PFSK-1 (cell line): ENCODE data around the gene ZXDC.

Experiments
- FOXP2 ChIP-seq: optimal IDR thresholded peaks from 2 replicates; pipeline ENCODE3; 2011; ENCODE audit warnings: borderline replicate concordance, control low read depth, inconsistent platforms; ENCODE audit not compliant: insufficient read depth; ENCODE audit errors: extremely low read length, extremely low read depth
- POLR2AphosphoS5 ChIP-seq: IDR thresholded peaks from 2 replicates; pipeline ENCODE4 v1.6.1; 2012; ENCODE audit warnings: low read depth, mild to moderate bottlenecking, control low read depth, low read length, moderate library complexity
- SIN3A ChIP-seq: IDR thresholded peaks from 2 replicates; pipeline ENCODE4 v1.6.1; 2012; ENCODE audit warnings: mild to moderate bottlenecking, low read length, moderate library complexity, borderline replicate concordance; ENCODE audit not compliant: insufficient read depth
- TAF1 ChIP-seq: IDR thresholded peaks from 2 replicates; pipeline ENCODE4 v1.6.1; 2012; ENCODE audit warnings: low read length, control low read depth, borderline replicate concordance; ENCODE audit not compliant: insufficient read depth
- TF ChIP-seq, protein P1 (sequence below), 2 experiments: IDR thresholded peaks; 2 replicates each; pipeline versions ENCODE4 v1.6.1 to v1.8.0; 2011 to 2012; ENCODE audit warnings: low read depth in 2 of 2, low read length in 2 of 2, control low read depth in 1 of 2, inconsistent platforms in 1 of 2, mild to moderate bottlenecking in 1 of 2, moderate library complexity in 1 of 2; ENCODE audit not compliant: insufficient read depth in 1 of 2

The ZXDC gene

GRCh38 chr3:126491221-126492013 lies 15.7 kb upstream of the ZXDC start:
- no peak for TF ChIP-seq SIN3A
- no peak for TF ChIP-seq POLR2AphosphoS5
- no peak for TF ChIP-seq FOXP2
- TF ChIP-seq, protein P1, sequence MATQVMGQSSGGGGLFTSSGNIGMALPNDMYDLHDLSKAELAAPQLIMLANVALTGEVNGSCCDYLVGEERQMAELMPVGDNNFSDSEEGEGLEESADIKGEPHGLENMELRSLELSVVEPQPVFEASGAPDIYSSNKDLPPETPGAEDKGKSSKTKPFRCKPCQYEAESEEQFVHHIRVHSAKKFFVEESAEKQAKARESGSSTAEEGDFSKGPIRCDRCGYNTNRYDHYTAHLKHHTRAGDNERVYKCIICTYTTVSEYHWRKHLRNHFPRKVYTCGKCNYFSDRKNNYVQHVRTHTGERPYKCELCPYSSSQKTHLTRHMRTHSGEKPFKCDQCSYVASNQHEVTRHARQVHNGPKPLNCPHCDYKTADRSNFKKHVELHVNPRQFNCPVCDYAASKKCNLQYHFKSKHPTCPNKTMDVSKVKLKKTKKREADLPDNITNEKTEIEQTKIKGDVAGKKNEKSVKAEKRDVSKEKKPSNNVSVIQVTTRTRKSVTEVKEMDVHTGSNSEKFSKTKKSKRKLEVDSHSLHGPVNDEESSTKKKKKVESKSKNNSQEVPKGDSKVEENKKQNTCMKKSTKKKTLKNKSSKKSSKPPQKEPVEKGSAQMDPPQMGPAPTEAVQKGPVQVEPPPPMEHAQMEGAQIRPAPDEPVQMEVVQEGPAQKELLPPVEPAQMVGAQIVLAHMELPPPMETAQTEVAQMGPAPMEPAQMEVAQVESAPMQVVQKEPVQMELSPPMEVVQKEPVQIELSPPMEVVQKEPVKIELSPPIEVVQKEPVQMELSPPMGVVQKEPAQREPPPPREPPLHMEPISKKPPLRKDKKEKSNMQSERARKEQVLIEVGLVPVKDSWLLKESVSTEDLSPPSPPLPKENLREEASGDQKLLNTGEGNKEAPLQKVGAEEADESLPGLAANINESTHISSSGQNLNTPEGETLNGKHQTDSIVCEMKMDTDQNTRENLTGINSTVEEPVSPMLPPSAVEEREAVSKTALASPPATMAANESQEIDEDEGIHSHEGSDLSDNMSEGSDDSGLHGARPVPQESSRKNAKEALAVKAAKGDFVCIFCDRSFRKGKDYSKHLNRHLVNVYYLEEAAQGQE (IDR thresholded peaks at IDR 0.05; ENCODE audit: insufficient read depth in 1 of 2, low read depth in 2 of 2, low read length in 2 of 2): no peak
- no peak for TF ChIP-seq TAF1

DNA sequence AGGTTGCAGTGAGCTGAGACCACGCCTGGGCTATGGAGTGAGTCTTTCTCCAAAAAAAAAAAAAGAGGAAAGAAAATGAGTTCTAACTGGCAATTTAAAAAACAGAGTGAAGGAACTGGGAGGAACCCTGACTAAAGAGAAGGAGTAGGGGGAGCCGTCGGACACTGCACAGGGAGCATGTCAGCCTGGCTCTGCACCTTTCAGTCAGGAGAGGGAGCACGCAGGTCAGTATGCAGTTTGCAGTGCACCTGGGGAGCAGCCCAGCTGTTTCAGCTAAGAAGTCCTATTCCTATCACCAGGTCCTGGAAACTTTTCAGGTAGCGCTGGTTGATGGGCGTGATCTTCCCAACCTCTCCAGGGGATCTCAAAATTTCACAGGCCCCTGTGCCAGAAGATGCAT lies 14.9 kb upstream of the ZXDC start:
- TF ChIP-seq TAF1 (no peak), POLR2AphosphoS5 (no peak)
- TF ChIP-seq, protein P1 (IDR thresholded peaks at IDR 0.05; ENCODE audit: insufficient read depth in 1 of 2, low read depth in 2 of 2, low read length in 2 of 2): no peak

DNA sequence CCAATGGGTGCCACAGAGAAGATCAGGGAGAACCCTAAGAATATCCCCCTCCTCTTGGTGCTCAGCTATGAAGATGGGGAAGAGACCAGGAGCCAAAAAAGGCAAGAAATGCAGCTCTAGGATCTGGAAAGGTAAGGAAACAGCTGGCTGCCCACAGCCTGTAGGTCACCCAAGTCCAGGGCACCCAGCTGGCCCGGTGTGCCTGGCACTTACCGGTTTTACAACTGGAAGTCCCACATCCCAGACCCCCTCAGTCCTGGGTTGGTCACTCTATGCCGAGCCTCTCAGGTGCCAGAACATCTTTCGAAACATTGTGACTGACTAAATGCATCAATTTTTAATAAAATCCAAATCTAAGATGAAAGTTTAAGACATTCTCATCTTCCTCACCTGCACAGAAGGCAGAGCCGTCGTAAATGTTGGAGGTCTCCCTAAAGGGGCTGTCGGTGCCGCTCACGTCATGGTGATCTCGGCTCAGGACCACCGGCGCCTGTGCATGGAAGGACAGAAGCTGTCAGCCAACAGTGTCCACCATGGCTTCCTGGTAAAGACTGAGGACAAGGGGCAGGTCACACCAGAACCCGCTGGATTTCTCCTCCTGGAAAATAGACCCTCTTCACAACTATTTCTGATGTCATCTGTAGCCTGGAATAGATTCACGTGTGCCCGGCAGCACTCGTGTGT lies 13.3 kb upstream of the ZXDC start:
- no peak for TF ChIP-seq TAF1
- TF ChIP-seq POLR2AphosphoS5: no peak
- TF ChIP-seq, protein P1 (IDR thresholded peaks at IDR 0.05; ENCODE audit: insufficient read depth in 1 of 2, low read depth in 2 of 2, low read length in 2 of 2): no peak
- TF ChIP-seq SIN3A: no peak
- no peak for TF ChIP-seq FOXP2

- TF ChIP-seq TAF1 (no peak), FOXP2 (no peak), POLR2AphosphoS5 (no peak), SIN3A (no peak)
- TF ChIP-seq, protein P1 (IDR thresholded peaks at IDR 0.05; ENCODE audit: insufficient read depth in 1 of 2, low read depth in 2 of 2, low read length in 2 of 2): no peak
These were observed 12.5 kb upstream of the ZXDC start for GRCh38 chr3:126488185-126488584.
